ENCODE data around the gene CRACR2A. TPM values are rescaled to one million over a fixed set of nuclear protein-coding genes. Genes with fewer than 3 reads are reported as not detected.

Gene CRACR2A
- total and polyA plus RNA-seq, 2 of the 8 experiments (the other 6 are each of a cell fraction or from before 2014, with no cell fraction given) = 0.85 to 3.2 TPM

- Histone ChIP-seq H2BK12ac (ENCODE audit: low read depth, low read length) (no peak overlapping the region), H4K20me1 (replicated peaks in 1 of 2; ENCODE audit: control insufficient read depth in 1 of 2, insufficient read depth in 2 of 2, low read length in 2 of 2) (no peaks in the 10 kb centered on the region), H3K4me2 (ENCODE audit: insufficient read depth in 1 of 2, low read depth in 2 of 2, low read length in 2 of 2) (no peak overlapping the region), H3K18ac (ENCODE audit: extremely low read depth, low read length) (no peak overlapping the region), H3K27ac (ENCODE audit: low read depth, low read length) (no peak overlapping the region), H3K4me1 (replicated peaks in 1 of 4; ENCODE audit: control insufficient read depth in 3 of 4, insufficient read depth in 4 of 4, low read length in 3 of 4) (no peaks in the 10 kb centered on the region), H3K9ac (replicated peaks in 1 of 4; ENCODE audit: extremely low read depth in 1 of 4, low read depth in 3 of 4, low read length in 3 of 4) (no peak overlapping the region), H2AFZ (ENCODE audit: low read length) (no peak overlapping the region), H3K23me2 (ENCODE audit: low read depth, low read length) (no peaks in the 10 kb centered on the region), H2BK20ac (ENCODE audit: low read length) (no peak overlapping the region; the same call in 1 of the 2 replicates), H2BK5ac (ENCODE audit: low read depth, low read length) (no peak overlapping the region), H3K36me3 (ENCODE audit: control insufficient read depth in 2 of 4, insufficient read depth in 4 of 4, low read length in 3 of 4) (no peaks in the 10 kb centered on the region), H3K79me1 (ENCODE audit: low read depth, low read length) (no peaks in the 10 kb centered on the region), H3K79me2 (ENCODE audit: control insufficient read depth in 1 of 2, insufficient read depth in 2 of 2, low read length in 2 of 2) (no peaks in the 10 kb centered on the region), H2BK15ac (ENCODE audit: low read length) (no peak overlapping the region), H3K9me3 (ENCODE audit: insufficient read depth in 2 of 2, low read depth in 1 of 2, low read length in 1 of 2) (no peaks in the 10 kb centered on the region), H4K91ac (replicated peaks; ENCODE audit: insufficient read length, low read length) (no peak overlapping the region), H3K4ac (replicated peaks; ENCODE audit: insufficient read length, low read depth, low read length) (no peak overlapping the region), H3K27me3 (replicated peaks in 1 of 4; ENCODE audit: control insufficient read depth in 3 of 4, extremely low read depth in 1 of 4, insufficient read depth in 3 of 4, low read length in 3 of 4) (no peaks in the 10 kb centered on the region), H2BK120ac (replicated peaks; ENCODE audit: low read depth, low read length) (no peak overlapping the region), H2AK5ac (ENCODE audit: low read depth, low read length) (no peak overlapping the region), H3K23ac (ENCODE audit: insufficient read length) (no peak overlapping the region), H3K14ac (ENCODE audit: insufficient read length) (no peak overlapping the region), H3K4me3 (ENCODE audit: extremely low read depth in 1 of 4, insufficient read depth in 2 of 4, low read depth in 3 of 4, low read length in 4 of 4) (no peak overlapping the region), H4K8ac (ENCODE audit: extremely low read depth, insufficient read depth, low read length) (no peak overlapping the region), H4K5ac (ENCODE audit: insufficient read length, low read depth, low read length) (no peak overlapping the region), H3K56ac (replicated peaks; ENCODE audit: insufficient read length, low read depth, low read length) (no peak overlapping the region)
- ChIA-PET POLR2A (ENCODE audit: partially characterized antibody) (no interaction called here), CTCF (ENCODE audit: partially characterized antibody) (no interaction called here)
- TF ChIP-seq JUND (IDR thresholded peaks at IDR 0.05; ENCODE audit: low read length) (no peak), TEAD4 (IDR thresholded peaks at IDR 0.05; ENCODE audit: low read depth, low read length) (no peak), YY1 (IDR thresholded peaks at IDR 0.05; ENCODE audit: low read depth, low read length) (no peak), CREB1 (IDR thresholded peaks at IDR 0.05) (no peak), TAF1 (IDR thresholded peaks at IDR 0.05; ENCODE audit: low read depth, low read length) (no peak), CTCF (IDR thresholded peaks at IDR 0.05; ENCODE audit: control extremely low read depth in 1 of 3, insufficient read depth in 1 of 3, low read depth in 1 of 3, low read length in 3 of 3) (no peak), RFX5 (IDR thresholded peaks at IDR 0.05; ENCODE audit: borderline replicate concordance, low read depth, low read length) (no peak), GTF2F1 (IDR thresholded peaks at IDR 0.05; ENCODE audit: borderline replicate concordance, low read depth, low read length) (no peak)
- FAIRE-seq (no peak), DNase-seq (ENCODE audit: low read depth in 1 of 2, low spot score in 2 of 2) (no peak)
- WGBS, 2 experiments (ENCODE audit: extremely low coverage in 1 of 2, insufficient coverage in 1 of 2, insufficient read length in 1 of 2, insufficient replicate concordance in 2 of 2, low coverage in 1 of 2, low lambda C conversion rate in 2 of 2, missing lambda C conversion rate in 1 of 2) = 91% methylated on average over 30 of the region's 30 CpGs; no CpG with 5 or more reads in 1 of the 2 experiments
Observed at GRCh38 chr12:3592856-3593625, 159.9 kb downstream of the CRACR2A start.
